Sigmoid colon (tissue), 7 donors: Measurements from ENCODE around the gene EPB41L4B. TPM values are rescaled to one million over a fixed set of nuclear protein-coding genes. Genes with fewer than 3 reads are reported as not detected.

Experiments used
- DNase-seq: peaks from one replicate; pipeline ENCODE4 v3.0.0-alpha.2; 2019
- H3K27ac ChIP-seq, 4 donors: fragments of 200-600 bp; sonication (generic); one replicate each; pipeline ENCODE4 v1.5.1; 2016 to 2019; ENCODE audit warnings: mild to moderate bottlenecking in 1 of 4
- H3K27me3 ChIP-seq, 3 donors: fragments of 200-600 bp; sonication (generic); one replicate each; pipeline ENCODE4 v1.5.1; 2019; ENCODE audit warnings: mild to moderate bottlenecking in 1 of 3
- H3K36me3 ChIP-seq, 4 donors: fragments of 200-600 bp; sonication (generic); one replicate each; pipeline ENCODE4 v1.5.1; 2016 to 2019
- H3K4me1 ChIP-seq, 4 donors: fragments of 200-600 bp; sonication (generic); one replicate each; pipeline ENCODE4 v1.5.1; 2017 to 2019
- H3K4me3 ChIP-seq, 4 donors: fragments of 200-600 bp; sonication (generic); one replicate each; pipeline ENCODE4 v1.5.1; 2017 to 2019; ENCODE audit warnings: mild to moderate bottlenecking in 2 of 4, moderate library complexity in 1 of 4
- H3K9me3 ChIP-seq, 4 donors: fragments of 200-600 bp in 3 of 4; sonication (generic) in 3 of 4; one replicate each; pipeline versions ENCODE4 v1.5.1 to v1.6.1; 2013 to 2019
- CTCF ChIP-seq, 4 experiments: fragments of 450-650 bp in 3 of 4; fragments of 200-600 bp in 1 of 4; IDR thresholded peaks; one replicate each; pipeline ENCODE4 v1.5.1; 2016 to 2019; ENCODE audit warnings: antibody characterized with exemption in 4 of 4, mild to moderate bottlenecking in 3 of 4, moderate library complexity in 2 of 4
- EP300 ChIP-seq, 4 donors: sonication (generic); formaldehyde crosslinking; IDR thresholded peaks; one replicate each; pipeline ENCODE4 v1.6.1; 2017; ENCODE audit warnings: antibody characterized with exemption in 4 of 4
- POLR2A ChIP-seq, 2 donors: fragments of 450-650 bp; IDR thresholded peaks; one replicate each; pipeline ENCODE4 v1.6.1; 2016; ENCODE audit warnings: antibody characterized with exemption in 2 of 2, mild to moderate bottlenecking in 2 of 2, moderate library complexity in 2 of 2
- POLR2AphosphoS5 ChIP-seq, 4 donors: sonication (generic); formaldehyde crosslinking; IDR thresholded peaks; one replicate each; pipeline ENCODE4 v1.6.1; 2017; ENCODE audit warnings: antibody characterized with exemption in 4 of 4
- WGBS, 2 donors: extraction: QIAGEN DNeasy Blood & Tissue Kit; methylation state at CpG; one replicate each; pipeline ENCODE4 v1.1.7; 2013; 5-methylcytosine and 5-hydroxymethylcytosine counted together
- intact Hi-C: fragments of 100-400 bp; cut with DNase I; formaldehyde crosslinking; loops from one replicate; pipeline ENCODE4 v1.15.1; 2023
- polyA plus RNA-seq, 3 donors: library from polyadenylated mRNA; stranded (reverse); fragments of 200-250 nt; gene quantifications; one replicate each; pipeline ENCODE4 v1.2.3, GENCODE V29; 2013
- total RNA-seq, 4 donors: library from RNA; depleted of rRNA; stranded (reverse); fragments of >200 nt; gene quantifications; one replicate each; pipeline ENCODE4 v1.1.0, GENCODE V29; 2016
- donor health status: healthy with polysubstance abuse.
- donor health status: Bipolar disorder and iron deficiency.
- donor health status: healthy.

EPB41L4B gene
- total and polyA plus RNA-seq, 7 donors: 0.49 to 160 (median 2.5) TPM

GRCh38 chr9:109164042-109164441, 156.8 kb downstream of the EPB41L4B start:
- WGBS, 2 donors: 75 to 91% methylated on average over 5 of the region's 5 CpGs
- Histone ChIP-seq H3K27ac (no peak overlapping the region), H3K36me3 (no peaks in the 10 kb centered on the region), H3K4me3 (no peak overlapping the region), H3K9me3 (no peaks in the 10 kb centered on the region), H3K27me3 (peaks cover 0 to 17% (median 7%) of the 10 kb centered on the region in 3 donors), H3K4me1 (peaks cover 0 to 8% (median 0%) of the 10 kb centered on the region in 4 donors)
- no peak for DNase-seq
- TF ChIP-seq POLR2A (IDR thresholded peaks at IDR 0.05) (no peak), EP300 (IDR thresholded peaks at IDR 0.05) (no peak), POLR2AphosphoS5 (IDR thresholded peaks at IDR 0.05) (no peak)
- intact Hi-C loops: no loop called here

- Histone ChIP-seq H3K27me3 (peaks cover 0 to 11% (median 7%) of the 10 kb centered on the region in 3 donors), H3K4me3 (no peak overlapping the region), H3K27ac (no peak overlapping the region), H3K36me3 (no peaks in the 10 kb centered on the region), H3K4me1 (peaks cover 0 to 8% (median 0%) of the 10 kb centered on the region in 4 donors), H3K9me3 (no peaks in the 10 kb centered on the region)
- TF ChIP-seq CTCF (IDR thresholded peaks at IDR 0.05) (no peak), POLR2A (IDR thresholded peaks at IDR 0.05) (no peak), POLR2AphosphoS5 (IDR thresholded peaks at IDR 0.05) (no peak), EP300 (IDR thresholded peaks at IDR 0.05) (no peak)
- WGBS, 2 donors: 92 to 96% methylated on average over 1 of the region's 1 CpG
- intact Hi-C loops: no loop called here
- DNase-seq: no peak
These were observed 157.7 kb downstream of the EPB41L4B start for GRCh38 chr9:109163194-109163593.

GRCh38 chr9:109162677-109163076, 158.2 kb downstream of the EPB41L4B start:
- no peaks in the 10 kb centered on the region for H3K36me3 ChIP-seq
- TF ChIP-seq EP300 (IDR thresholded peaks at IDR 0.05) (no peak), POLR2AphosphoS5 (IDR thresholded peaks at IDR 0.05) (no peak), CTCF (IDR thresholded peaks at IDR 0.05) (no peak), POLR2A (IDR thresholded peaks at IDR 0.05) (no peak)
- intact Hi-C loops: no loop called here
- peaks cover 0 to 7% (median 6%) of the 10 kb centered on the region in 3 donors for H3K27me3 ChIP-seq
- peaks cover 0 to 8% (median 0%) of the 10 kb centered on the region in 4 donors for H3K4me1 ChIP-seq
- DNase-seq: no peak
- H3K4me3 ChIP-seq: no peak overlapping the region
- no peaks in the 10 kb centered on the region for H3K9me3 ChIP-seq
- WGBS, 2 donors: 28 to 72% methylated on average over 3 of the region's 3 CpGs
- no peak overlapping the region for H3K27ac ChIP-seq

GRCh38 chr9:109161471-109161870, 159.4 kb downstream of the EPB41L4B start:
- Histone ChIP-seq H3K27me3 (peaks cover 0 to 4% (median 0%) of the 10 kb centered on the region in 3 donors), H3K9me3 (no peaks in the 10 kb centered on the region), H3K27ac (no peak overlapping the region), H3K4me1 (no peaks in the 10 kb centered on the region), H3K36me3 (no peaks in the 10 kb centered on the region), H3K4me3 (no peak overlapping the region)
- TF ChIP-seq CTCF (IDR thresholded peaks at IDR 0.05): no peak
- DNase-seq: no peak
- WGBS, 2 donors: 82 to 96% methylated on average over 3 of the region's 3 CpGs
- intact Hi-C loops: no loop called here

- Histone ChIP-seq H3K27me3 (no peaks in the 10 kb centered on the region), H3K27ac (no peak overlapping the region), H3K4me3 (no peak overlapping the region), H3K4me1 (no peaks in the 10 kb centered on the region), H3K9me3 (no peaks in the 10 kb centered on the region), H3K36me3 (no peaks in the 10 kb centered on the region)
- TF ChIP-seq EP300 (IDR thresholded peaks at IDR 0.05) (no peak), POLR2A (IDR thresholded peaks at IDR 0.05) (no peak)
- no peak for DNase-seq
- intact Hi-C loops: no loop called here
- 77 to 84% methylated on average over 4 of the region's 4 CpGs for WGBS, 2 donors
These were observed 161.3 kb downstream of the EPB41L4B start for GRCh38 chr9:109159583-109159982.

- Histone ChIP-seq H3K27ac (no peak overlapping the region), H3K9me3 (no peaks in the 10 kb centered on the region), H3K36me3 (no peaks in the 10 kb centered on the region), H3K4me3 (no peak overlapping the region), H3K27me3 (no peaks in the 10 kb centered on the region), H3K4me1 (no peaks in the 10 kb centered on the region)
- DNase-seq: no peak
- intact Hi-C loops: no loop called here
- no peak for TF ChIP-seq CTCF (IDR thresholded peaks at IDR 0.05)
- no peak for TF ChIP-seq POLR2AphosphoS5 (IDR thresholded peaks at IDR 0.05)
- TF ChIP-seq EP300 (IDR thresholded peaks at IDR 0.05): no peak
- no peak for TF ChIP-seq POLR2A (IDR thresholded peaks at IDR 0.05)
These were observed 162.2 kb downstream of the EPB41L4B start for GRCh38 chr9:109158651-109159050.
